ENCODE results near the gene RAB20.
A peak's percentile ranks its signal among the peaks of the same experiment; 100 is the strongest.

RAB20 gene

GRCh38 chr13:110600980-110601379 lies 39.5 kb upstream of the RAB20 start:
- Histone ChIP-seq H3K4me1 (no peaks in the 10 kb centered on the region), H3K36me3 (no peaks in the 10 kb centered on the region), H3K4me3 (no peak overlapping the region), H3K9me3 (no peaks in the 10 kb centered on the region), H3K27ac (no peak overlapping the region), H3K27me3 (peaks cover 0 to 4% of the 10 kb centered on the region in 2 donors)
- no peak for TF ChIP-seq CTCF (IDR thresholded peaks at IDR 0.05)
- no peak for DNase-seq
- intact Hi-C loops (cut with DNase I; ENCODE audit: low total_unique reads) = no loop called here

- Histone ChIP-seq H3K27ac (no peak overlapping the region), H3K9me3 (no peaks in the 10 kb centered on the region), H3K4me3 (no peak overlapping the region), H3K4me1 (no peaks in the 10 kb centered on the region), H3K27me3 (peaks cover 0 to 4% of the 10 kb centered on the region in 2 donors), H3K36me3 (no peaks in the 10 kb centered on the region)
- TF ChIP-seq CTCF (IDR thresholded peaks at IDR 0.05) = no peak
- no peak for DNase-seq
- intact Hi-C loops (cut with DNase I; ENCODE audit: low total_unique reads) = no loop called here
Measured at GRCh38 chr13:110600261-110600819, 38.8 kb upstream of the RAB20 start.

- intact Hi-C loops (cut with DNase I; ENCODE audit: low total_unique reads) = loop anchor here (5.0 kb wide), 1 partner anchor 220 kb away; no protein-coding TSS in a partner anchor
- no peak for TF ChIP-seq CTCF (IDR thresholded peaks at IDR 0.05)
- Histone ChIP-seq H3K27me3 (peaks cover 0 to 4% of the 10 kb centered on the region in 2 donors), H3K9me3 (no peaks in the 10 kb centered on the region), H3K4me1 (no peaks in the 10 kb centered on the region), H3K4me3 (no peak overlapping the region), H3K27ac (no peak overlapping the region), H3K36me3 (no peaks in the 10 kb centered on the region)
- DNase-seq = no peak
Measured at GRCh38 chr13:110597041-110597689, 35.6 kb upstream of the RAB20 start.

GRCh38 chr13:110593430-110594130 lies 32.1 kb upstream of the RAB20 start:
- TF ChIP-seq CTCF (IDR thresholded peaks at IDR 0.05) = peak; percentile 61 to 69
- H3K4me3 ChIP-seq = no peak overlapping the region
- no peak for DNase-seq

GRCh38 chr13:110592665-110593064 lies 31.1 kb upstream of the RAB20 start:
- H3K4me3 ChIP-seq = no peak overlapping the region
- H3K27me3 ChIP-seq = no peaks in the 10 kb centered on the region
- no peaks in the 10 kb centered on the region for H3K36me3 ChIP-seq
- no peak overlapping the region for H3K27ac ChIP-seq
- no peaks in the 10 kb centered on the region for H3K9me3 ChIP-seq
- H3K4me1 ChIP-seq = no peaks in the 10 kb centered on the region
- intact Hi-C loops (cut with DNase I; ENCODE audit: low total_unique reads) = no loop called here
- no peak for TF ChIP-seq CTCF (IDR thresholded peaks at IDR 0.05)
- DNase-seq = no peak

More at GRCh38 chr13:110593430-110594130, 32.1 kb upstream of the RAB20 start:
- no peaks in the 10 kb centered on the region for H3K36me3 ChIP-seq
- H3K4me1 ChIP-seq = no peaks in the 10 kb centered on the region
- no peaks in the 10 kb centered on the region for H3K27me3 ChIP-seq
- intact Hi-C loops (cut with DNase I; ENCODE audit: low total_unique reads) = no loop called here
- H3K27ac ChIP-seq = no peak overlapping the region
- no peaks in the 10 kb centered on the region for H3K9me3 ChIP-seq

All from tibial artery (tissue), 4 donors.